B cell (primary cell): ENCODE measurements around the gene CDH2. TPM values are rescaled to one million over a fixed set of nuclear protein-coding genes. Genes with fewer than 3 reads are reported as not detected.

Experiments used
- ATAC-seq: fragments of 200-7000 bp; cut with Tn5 transposase; one replicate; pipeline ENCODE4 v1.10.0; 2021; ENCODE audit warnings: low read depth, mild to moderate bottlenecking, moderate number of reproducible peaks, moderate library complexity
- CTCF ChIA-PET: fragments of 350-600 bp; sonication (Branson Sonifier 250); formaldehyde crosslinking; loops from one replicate; lab custom pipeline; 2021; ENCODE audit warnings: antibody characterized with exemption, inconsistent platforms; lab: Charles Lee
- POLR2A ChIA-PET: fragments of 350-600 bp; sonication (Branson Sonifier 250); formaldehyde crosslinking; loops from one replicate; lab custom pipeline; 2021; ENCODE audit warnings: antibody characterized with exemption; lab: Charles Lee
- DNase-seq: peaks from one replicate; pipeline ENCODE4 v3.0.0; 2013
- H2AFZ ChIP-seq: 2 replicates; pipeline ENCODE4 v1.6.1; 2012; ENCODE audit warnings: mild to moderate bottlenecking, low read depth, low read length; ENCODE audit not compliant: insufficient read depth, poor library complexity, severe bottlenecking
- H3K27ac ChIP-seq, 2 donors: 1 replicate in 1 of 2; 2 replicates in 1 of 2; pipeline ENCODE4 v1.5.1; 2012 to 2013; ENCODE audit warnings: low read length in 2 of 2, mild to moderate bottlenecking in 2 of 2, moderate library complexity in 1 of 2
- H3K27me3 ChIP-seq, 4 experiments: fragments of 200-600 bp in 1 of 4; sonication (generic) in 1 of 4; replicated peaks in 1 of 4; 1 replicate in 2 of 4; 2 replicates in 2 of 4; pipeline versions ENCODE4 v1.6.1 to v1.7.0; 2013 to 2016; ENCODE audit warnings: low read length in 3 of 4, mild to moderate bottlenecking in 2 of 4, mixed read lengths in 1 of 4, moderate library complexity in 1 of 4; ENCODE audit not compliant: insufficient read depth in 4 of 4, control insufficient read depth in 3 of 4; ENCODE audit errors: control extremely low read depth in 1 of 4
- H3K36me3 ChIP-seq, 2 experiments: replicated peaks in 1 of 2; 1 replicate in 1 of 2; 2 replicates in 1 of 2; pipeline versions ENCODE4 v1.6.1 to v1.7.1; 2013; ENCODE audit warnings: low read length in 1 of 2; ENCODE audit not compliant: insufficient read depth in 2 of 2, control insufficient read depth in 1 of 2; ENCODE audit errors: control extremely low read depth in 1 of 2, extremely low read depth in 1 of 2
- H3K4me1 ChIP-seq, 2 donors: fragments of 200-600 bp in 1 of 2; sonication (generic) in 1 of 2; 1 replicate in 1 of 2; 2 replicates in 1 of 2; pipeline versions ENCODE4 v1.5.1 to v1.6.1; 2013 to 2017; ENCODE audit warnings: low read length in 2 of 2; ENCODE audit not compliant: control insufficient read depth in 2 of 2, insufficient read depth in 2 of 2
- H3K4me2 ChIP-seq: replicated peaks from 2 replicates; pipeline ENCODE3; 2012; ENCODE audit warnings: mild to moderate bottlenecking, low read depth, low read length; ENCODE audit not compliant: poor library complexity, severe bottlenecking
- H3K4me3 ChIP-seq, 5 experiments: fragments of 200-600 bp in 1 of 5; sonication (generic) in 1 of 5; 1 replicate in 3 of 5; 2 replicates in 2 of 5; pipeline versions ENCODE4 v1.5.1 to v1.7.0; 2011 to 2016; ENCODE audit warnings: low read length in 4 of 5, mild to moderate bottlenecking in 4 of 5, low read depth in 2 of 5, control low read depth in 1 of 5, moderate library complexity in 1 of 5; ENCODE audit not compliant: insufficient read depth in 1 of 5; ENCODE audit errors: control extremely low read depth in 1 of 5, extremely low read depth in 1 of 5
- H3K79me2 ChIP-seq: fragments of 200-600 bp; sonication (generic); one replicate; pipeline ENCODE4 v1.6.0; 2016; ENCODE audit warnings: low read length; ENCODE audit not compliant: control insufficient read depth, insufficient read depth
- H3K9ac ChIP-seq: fragments of 200-600 bp; sonication (generic); 2 replicates; pipeline ENCODE4 v1.6.1; 2017; ENCODE audit warnings: mild to moderate bottlenecking, low read length, moderate library complexity
- H3K9me3 ChIP-seq, 3 donors: one replicate each; pipeline versions ENCODE4 v1.6.1 to v1.7.1; 2013; ENCODE audit warnings: low read length in 2 of 3; ENCODE audit not compliant: control insufficient read depth in 2 of 3, insufficient read depth in 1 of 3; ENCODE audit errors: control extremely low read depth in 1 of 3
- H4K20me1 ChIP-seq: 2 replicates; pipeline ENCODE4 v1.6.0; 2012; ENCODE audit warnings: mild to moderate bottlenecking, low read length; ENCODE audit not compliant: insufficient read depth, control insufficient read depth, poor library complexity, severe bottlenecking
- H3K27ac Mint-ChIP-seq: one replicate; pipeline ENCODE4 v1.8.0; 2021; ENCODE audit warnings: mixed read lengths
- H3K27me3 Mint-ChIP-seq: one replicate; pipeline ENCODE4 v1.8.0; 2021; ENCODE audit warnings: mixed read lengths
- H3K4me1 Mint-ChIP-seq: one replicate; pipeline ENCODE4 v1.8.0; 2021; ENCODE audit warnings: mixed read lengths
- H3K4me3 Mint-ChIP-seq: one replicate; pipeline ENCODE4 v1.8.0; 2021; ENCODE audit warnings: mixed read lengths
- H3K9me3 Mint-ChIP-seq: one replicate; pipeline ENCODE4 v1.8.0; 2022; ENCODE audit warnings: mixed read lengths; ENCODE audit not compliant: insufficient read depth
- CTCF ChIP-seq: fragments of 200-600 bp; IDR thresholded peaks from one replicate; pipeline ENCODE4 v1.8.0; 2022; ENCODE audit warnings: antibody characterized with exemption, mild to moderate bottlenecking
- EZH2 ChIP-seq: IDR thresholded peaks from 2 replicates; pipeline ENCODE4 v1.6.1; 2012; ENCODE audit warnings: borderline replicate concordance, low read depth, mild to moderate bottlenecking, moderate library complexity, low read length; ENCODE audit not compliant: insufficient read depth, poor library complexity, severe bottlenecking
- WGBS: methylation state at CpG from one replicate; pipeline ENCODE4 v1.1.5; 2013; ENCODE audit warnings: missing lambda C conversion rate; ENCODE audit not compliant: insufficient coverage; 5-methylcytosine and 5-hydroxymethylcytosine counted together
- intact Hi-C: fragments of 100-400 bp; cut with micrococcal nuclease; formaldehyde crosslinking; loops from one replicate; pipeline ENCODE4 v1.10.0; 2022
- polyA plus RNA-seq: library from polyadenylated mRNA; depleted of rRNA; stranded (reverse); fragments of >200 nt; gene quantifications from 2 replicates; pipeline ENCODE4 v1.2.3, GENCODE V29; 2012
- total RNA-seq, 2 donors: library from RNA; stranded (reverse); fragments of 120-200 nt in 1 of 2; gene quantifications; 1 replicate in 1 of 2; 2 replicates in 1 of 2; pipeline versions ENCODE4 v1.2.3 to v1.2.4, GENCODE V29; 2013 to 2022

CDH2 gene
- total and polyA plus RNA-seq, 2 donors (not counting 1 experiment from before 2014, with no cell fraction given) = not detected

- POLR2A ChIA-PET = no interaction called here
- no peak overlapping the region for H3K27ac Mint-ChIP-seq
- no CpG with 5 or more reads among the region's 3 CpGs for WGBS
- Histone ChIP-seq H3K36me3 (no peaks in the 10 kb centered on the region), H3K79me2 (no peaks in the 10 kb centered on the region), H3K4me1 (no peaks in the 10 kb centered on the region), H4K20me1 (no peaks in the 10 kb centered on the region), H3K27me3 (no peaks in the 10 kb centered on the region), H3K9ac (no peak overlapping the region), H3K9me3 (no peaks in the 10 kb centered on the region), H3K27ac (no peak overlapping the region), H2AFZ (no peak overlapping the region), H3K4me2 (no peak overlapping the region), H3K4me3 (no peak overlapping the region)
- intact Hi-C loops = no loop called here
- no peak for DNase-seq
- H3K27me3 Mint-ChIP-seq = no peaks in the 10 kb centered on the region
- H3K4me1 Mint-ChIP-seq = no peaks in the 10 kb centered on the region
- CTCF ChIA-PET = no interaction called here
- H3K4me3 Mint-ChIP-seq = no peak overlapping the region
- peaks cover 3% of the 10 kb centered on the region for H3K9me3 Mint-ChIP-seq
- TF ChIP-seq CTCF (no peak), EZH2 (no peak)
- ATAC-seq = no peak
Measured at GRCh38 chr18:28114472-28114871, 62.5 kb downstream of the CDH2 start.

- TF ChIP-seq CTCF = no peak
- TF ChIP-seq EZH2 = no peak
- no peaks in the 10 kb centered on the region for H3K36me3 ChIP-seq
- POLR2A ChIA-PET = no interaction called here
- H3K27me3 ChIP-seq = no peaks in the 10 kb centered on the region
- H4K20me1 ChIP-seq = no peaks in the 10 kb centered on the region
- DNase-seq = no peak
- ATAC-seq = no peak
- H3K4me2 ChIP-seq = no peak overlapping the region
- no peak overlapping the region for H2AFZ ChIP-seq
- Mint-ChIP-seq H3K27ac (no peak overlapping the region), H3K4me1 (no peaks in the 10 kb centered on the region), H3K4me3 (no peak overlapping the region), H3K9me3 (no peaks in the 10 kb centered on the region), H3K27me3 (no peaks in the 10 kb centered on the region)
- CTCF ChIA-PET = no interaction called here
- no peaks in the 10 kb centered on the region for H3K9me3 ChIP-seq
- H3K4me3 ChIP-seq = no peak overlapping the region
- no peak overlapping the region for H3K27ac ChIP-seq
- WGBS = no CpG with 5 or more reads among the region's 3 CpGs
- no peaks in the 10 kb centered on the region for H3K79me2 ChIP-seq
- H3K9ac ChIP-seq = no peak overlapping the region
- intact Hi-C loops = no loop called here
- no peaks in the 10 kb centered on the region for H3K4me1 ChIP-seq
Measured at GRCh38 chr18:28113271-28114029, 63.5 kb downstream of the CDH2 start.
